ENCODE measurements around the gene STAB2.

Gene STAB2

GRCh38 chr12:103710544-103710943 lies 123.5 kb downstream of the STAB2 start:
- Histone ChIP-seq H3K9ac (ENCODE audit: low read length) (no peak overlapping the region), H3K36me3 (ENCODE audit: control insufficient read depth, insufficient read depth, low read length) (no peaks in the 10 kb centered on the region), H3K9me3 (ENCODE audit: control insufficient read depth, low read length) (no peaks in the 10 kb centered on the region), H3K4me1 (ENCODE audit: control insufficient read depth, insufficient read depth, low read length) (no peaks in the 10 kb centered on the region), H3K4me3 (ENCODE audit: low read length) (no peak overlapping the region), H3K27me3 (ENCODE audit: control insufficient read depth, insufficient read depth, low read length) (no peaks in the 10 kb centered on the region)

GRCh38 chr12:103712216-103712615 lies 125.1 kb downstream of the STAB2 start:
- Histone ChIP-seq H3K9ac (ENCODE audit: low read length) (no peak overlapping the region), H3K27me3 (ENCODE audit: control insufficient read depth, insufficient read depth, low read length) (no peaks in the 10 kb centered on the region), H3K4me3 (ENCODE audit: low read length) (no peak overlapping the region), H3K36me3 (ENCODE audit: control insufficient read depth, insufficient read depth, low read length) (no peaks in the 10 kb centered on the region), H3K9me3 (ENCODE audit: control insufficient read depth, low read length) (no peaks in the 10 kb centered on the region), H3K4me1 (ENCODE audit: control insufficient read depth, insufficient read depth, low read length) (no peaks in the 10 kb centered on the region)

DNA sequence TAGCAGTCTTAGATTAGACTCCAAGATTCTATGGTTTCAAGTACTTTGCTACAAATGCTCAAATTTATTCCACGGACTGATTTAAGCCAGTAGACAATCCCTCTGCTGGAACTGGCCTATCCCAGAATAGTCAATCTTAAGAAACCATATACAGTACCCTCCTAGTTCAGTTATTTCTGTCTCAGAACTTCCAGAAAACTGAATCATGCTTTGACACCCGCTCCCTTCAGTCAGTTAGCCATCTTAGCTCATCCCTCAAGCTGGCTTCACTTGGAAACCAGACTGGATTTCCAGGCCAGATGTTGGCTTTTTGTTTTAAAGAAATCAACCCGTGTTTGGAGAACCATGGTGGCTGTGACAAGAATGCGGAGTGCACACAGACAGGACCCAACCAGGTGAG lies 128.4 kb downstream of the STAB2 start:
- no peaks in the 10 kb centered on the region for H3K9me3 ChIP-seq (ENCODE audit: control insufficient read depth, low read length)
- H3K36me3 ChIP-seq (ENCODE audit: control insufficient read depth, insufficient read depth, low read length): no peaks in the 10 kb centered on the region
- no peak overlapping the region for H3K9ac ChIP-seq (ENCODE audit: low read length)
- H3K4me1 ChIP-seq (ENCODE audit: control insufficient read depth, insufficient read depth, low read length): no peaks in the 10 kb centered on the region
- H3K4me3 ChIP-seq (ENCODE audit: low read length): no peak overlapping the region
- H3K27me3 ChIP-seq (ENCODE audit: control insufficient read depth, insufficient read depth, low read length): no peaks in the 10 kb centered on the region

GRCh38 chr12:103716517-103717196 lies 129.6 kb downstream of the STAB2 start:
- no peaks in the 10 kb centered on the region for H3K4me1 ChIP-seq (ENCODE audit: control insufficient read depth, insufficient read depth, low read length)
- H3K27me3 ChIP-seq (ENCODE audit: control insufficient read depth, insufficient read depth, low read length): no peaks in the 10 kb centered on the region

GRCh38 chr12:103725398-103725797 lies 138.3 kb downstream of the STAB2 start:
- no peaks in the 10 kb centered on the region for H3K36me3 ChIP-seq (ENCODE audit: control insufficient read depth, insufficient read depth, low read length)
- H3K9me3 ChIP-seq (ENCODE audit: control insufficient read depth, low read length): no peaks in the 10 kb centered on the region
- no peak overlapping the region for H3K9ac ChIP-seq (ENCODE audit: low read length)
- H3K4me3 ChIP-seq (ENCODE audit: low read length): no peak overlapping the region
- H3K4me1 ChIP-seq (ENCODE audit: control insufficient read depth, insufficient read depth, low read length): no peaks in the 10 kb centered on the region
- H3K27me3 ChIP-seq (ENCODE audit: control insufficient read depth, insufficient read depth, low read length): no peaks in the 10 kb centered on the region

More at GRCh38 chr12:103716517-103717196, 129.6 kb downstream of the STAB2 start:
- Histone ChIP-seq H3K36me3 (ENCODE audit: control insufficient read depth, insufficient read depth, low read length) (no peaks in the 10 kb centered on the region), H3K4me3 (ENCODE audit: low read length) (no peak overlapping the region), H3K9ac (ENCODE audit: low read length) (no peak overlapping the region), H3K9me3 (ENCODE audit: control insufficient read depth, low read length) (no peaks in the 10 kb centered on the region)

DNA sequence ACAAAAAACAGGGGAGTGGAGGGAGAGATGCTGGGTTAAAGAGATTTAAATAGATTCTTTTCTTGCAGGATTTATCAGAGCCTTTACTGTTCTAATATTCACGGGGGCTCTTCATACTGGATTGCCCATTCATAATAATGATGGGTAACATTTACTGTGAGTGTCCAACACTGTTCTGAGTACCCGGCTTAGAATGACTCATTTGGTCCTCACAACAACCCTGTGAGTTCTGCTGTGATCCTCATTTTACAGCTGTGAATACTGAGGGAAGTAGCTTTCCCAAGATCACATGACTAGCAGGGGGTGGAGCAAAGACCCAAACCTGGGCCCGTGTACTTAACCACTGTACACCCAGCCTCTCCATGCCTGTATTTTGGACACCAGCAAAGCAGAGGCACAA lies 140.6 kb downstream of the STAB2 start:
- Histone ChIP-seq H3K4me3 (ENCODE audit: low read length) (no peak overlapping the region), H3K9ac (ENCODE audit: low read length) (no peak overlapping the region), H3K9me3 (ENCODE audit: control insufficient read depth, low read length) (no peaks in the 10 kb centered on the region), H3K36me3 (ENCODE audit: control insufficient read depth, insufficient read depth, low read length) (no peaks in the 10 kb centered on the region), H3K27me3 (ENCODE audit: control insufficient read depth, insufficient read depth, low read length) (no peaks in the 10 kb centered on the region), H3K4me1 (ENCODE audit: control insufficient read depth, insufficient read depth, low read length) (no peaks in the 10 kb centered on the region)

- Histone ChIP-seq H3K4me1 (ENCODE audit: control insufficient read depth, insufficient read depth, low read length) (no peaks in the 10 kb centered on the region), H3K27me3 (ENCODE audit: control insufficient read depth, insufficient read depth, low read length) (no peaks in the 10 kb centered on the region), H3K4me3 (ENCODE audit: low read length) (no peak overlapping the region), H3K9me3 (ENCODE audit: control insufficient read depth, low read length) (no peaks in the 10 kb centered on the region), H3K36me3 (ENCODE audit: control insufficient read depth, insufficient read depth, low read length) (no peaks in the 10 kb centered on the region), H3K9ac (ENCODE audit: low read length) (no peak overlapping the region)
These were observed 141.2 kb downstream of the STAB2 start for GRCh38 chr12:103728323-103728722.

GRCh38 chr12:103729499-103729898 lies 142.4 kb downstream of the STAB2 start:
- H3K4me1 ChIP-seq (ENCODE audit: control insufficient read depth, insufficient read depth, low read length): no peaks in the 10 kb centered on the region
- H3K9ac ChIP-seq (ENCODE audit: low read length): no peak overlapping the region
- no peaks in the 10 kb centered on the region for H3K36me3 ChIP-seq (ENCODE audit: control insufficient read depth, insufficient read depth, low read length)
- no peaks in the 10 kb centered on the region for H3K9me3 ChIP-seq (ENCODE audit: control insufficient read depth, low read length)
- H3K27me3 ChIP-seq (ENCODE audit: control insufficient read depth, insufficient read depth, low read length): no peaks in the 10 kb centered on the region
- H3K4me3 ChIP-seq (ENCODE audit: low read length): no peak overlapping the region

- Histone ChIP-seq H3K27me3 (ENCODE audit: control insufficient read depth, insufficient read depth, low read length) (no peaks in the 10 kb centered on the region), H3K9ac (ENCODE audit: low read length) (no peak overlapping the region), H3K4me3 (ENCODE audit: low read length) (no peak overlapping the region), H3K4me1 (ENCODE audit: control insufficient read depth, insufficient read depth, low read length) (no peaks in the 10 kb centered on the region), H3K9me3 (ENCODE audit: control insufficient read depth, low read length) (no peaks in the 10 kb centered on the region), H3K36me3 (ENCODE audit: control insufficient read depth, insufficient read depth, low read length) (no peaks in the 10 kb centered on the region)
These were observed 144.5 kb downstream of the STAB2 start for GRCh38 chr12:103731539-103731938.

DNA sequence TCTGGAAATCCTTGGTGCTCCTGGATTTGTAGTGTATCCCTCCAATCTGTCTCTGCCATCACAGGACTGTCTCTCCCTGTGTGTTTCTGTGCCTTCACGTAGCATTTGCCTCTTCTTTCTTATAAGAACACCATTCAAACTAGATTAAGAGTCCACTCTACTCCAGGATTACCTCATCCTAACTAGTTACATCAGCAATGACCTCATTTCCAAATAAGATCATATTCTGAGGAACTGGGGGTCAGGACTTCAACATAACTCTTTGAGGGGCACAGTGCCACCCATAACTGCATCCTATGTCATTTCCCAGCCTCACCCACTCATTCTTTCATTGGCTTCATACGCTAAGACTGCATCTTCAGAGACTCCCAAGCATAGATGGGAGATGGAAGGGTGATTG lies 147.8 kb downstream of the STAB2 start:
- H3K4me3 ChIP-seq (ENCODE audit: low read length): no peak overlapping the region
- H3K9me3 ChIP-seq (ENCODE audit: control insufficient read depth, low read length): no peaks in the 10 kb centered on the region
- no peaks in the 10 kb centered on the region for H3K36me3 ChIP-seq (ENCODE audit: control insufficient read depth, insufficient read depth, low read length)
- H3K4me1 ChIP-seq (ENCODE audit: control insufficient read depth, insufficient read depth, low read length): no peaks in the 10 kb centered on the region
- no peaks in the 10 kb centered on the region for H3K27me3 ChIP-seq (ENCODE audit: control insufficient read depth, insufficient read depth, low read length)
- H3K9ac ChIP-seq (ENCODE audit: low read length): no peak overlapping the region

DNA sequence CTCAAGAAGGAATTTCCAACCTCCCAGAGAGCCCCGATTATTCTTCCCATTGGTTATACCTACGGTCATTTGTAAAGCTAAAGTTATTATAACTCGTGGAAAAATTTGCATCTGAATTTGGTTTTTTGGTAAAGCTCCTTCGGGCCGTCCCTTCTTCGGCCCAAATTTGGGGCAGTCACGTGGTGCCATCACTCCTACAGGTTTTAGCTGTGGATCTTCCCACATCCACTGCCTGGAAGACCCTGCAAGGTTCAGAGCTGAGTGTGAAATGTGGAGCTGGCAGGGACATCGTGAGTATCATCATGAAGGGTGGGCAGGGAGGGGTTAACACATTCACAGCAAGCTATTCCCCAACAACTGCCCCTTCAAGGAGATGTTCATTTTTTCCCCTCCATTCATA lies 148.2 kb downstream of the STAB2 start:
- no peaks in the 10 kb centered on the region for H3K27me3 ChIP-seq (ENCODE audit: control insufficient read depth, insufficient read depth, low read length)
- H3K9me3 ChIP-seq (ENCODE audit: control insufficient read depth, low read length): no peaks in the 10 kb centered on the region
- no peak overlapping the region for H3K9ac ChIP-seq (ENCODE audit: low read length)
- H3K4me1 ChIP-seq (ENCODE audit: control insufficient read depth, insufficient read depth, low read length): no peaks in the 10 kb centered on the region
- H3K4me3 ChIP-seq (ENCODE audit: low read length): no peak overlapping the region
- H3K36me3 ChIP-seq (ENCODE audit: control insufficient read depth, insufficient read depth, low read length): no peaks in the 10 kb centered on the region

- no peak overlapping the region for H3K9ac ChIP-seq (ENCODE audit: low read length)
- no peak overlapping the region for H3K4me3 ChIP-seq (ENCODE audit: low read length)
- H3K4me1 ChIP-seq (ENCODE audit: control insufficient read depth, insufficient read depth, low read length): no peaks in the 10 kb centered on the region
- H3K36me3 ChIP-seq (ENCODE audit: control insufficient read depth, insufficient read depth, low read length): no peaks in the 10 kb centered on the region
- H3K9me3 ChIP-seq (ENCODE audit: control insufficient read depth, low read length): no peaks in the 10 kb centered on the region
- no peaks in the 10 kb centered on the region for H3K27me3 ChIP-seq (ENCODE audit: control insufficient read depth, insufficient read depth, low read length)
These were observed 149.5 kb downstream of the STAB2 start for GRCh38 chr12:103736572-103736971.

DNA sequence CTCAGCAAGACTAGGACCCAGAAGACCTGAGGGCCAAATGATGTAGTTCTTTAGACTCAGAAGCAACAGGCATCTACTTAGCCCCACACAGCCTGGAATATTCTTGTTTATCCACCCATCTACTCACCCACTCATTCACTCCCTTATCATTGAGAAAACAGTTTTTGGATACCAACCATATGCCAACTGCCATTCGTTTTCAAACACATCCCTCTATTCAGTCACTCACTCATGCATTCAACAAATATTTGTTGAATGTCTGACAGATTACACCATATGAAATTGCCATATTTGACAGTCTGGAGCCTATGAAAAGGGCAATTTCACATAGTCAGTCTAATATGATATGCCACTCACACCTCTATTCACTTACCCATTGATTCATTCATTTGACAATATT lies 150.8 kb downstream of the STAB2 start:
- no peaks in the 10 kb centered on the region for H3K27me3 ChIP-seq (ENCODE audit: control insufficient read depth, insufficient read depth, low read length)
- no peak overlapping the region for H3K9ac ChIP-seq (ENCODE audit: low read length)
- no peaks in the 10 kb centered on the region for H3K4me1 ChIP-seq (ENCODE audit: control insufficient read depth, insufficient read depth, low read length)
- H3K36me3 ChIP-seq (ENCODE audit: control insufficient read depth, insufficient read depth, low read length): no peaks in the 10 kb centered on the region
- H3K9me3 ChIP-seq (ENCODE audit: control insufficient read depth, low read length): no peaks in the 10 kb centered on the region
- H3K4me3 ChIP-seq (ENCODE audit: low read length): no peak overlapping the region

Data from mucosa of stomach (tissue), 1 donor.